SK-N-SH (cell line): ENCODE data around the gene TP53I3. TPM values are rescaled to one million over a fixed set of nuclear protein-coding genes. Genes with fewer than 3 reads are reported as not detected.
A peak's percentile ranks its signal among the peaks of the same experiment; 100 is the strongest.

ENCODE experiments used
- CTCF ChIA-PET: fragments of 300-600, 350-600 bp; formaldehyde crosslinking; extraction: SDS; loops from one replicate; lab custom pipeline; 2021; lab: Yijun Ruan, JAX
- POLR2A ChIA-PET: fragments of 350-600 bp; sonication (Branson Sonifier 250); formaldehyde crosslinking; extraction: SDS; loops from one replicate; lab custom pipeline; 2020; ENCODE audit warnings: antibody characterized with exemption, inconsistent platforms; lab: Yijun Ruan, JAX
- DNase-seq: peaks from one replicate; pipeline ENCODE4 v3.0.0; 2012
- H2AFZ ChIP-seq: fragments of 200-600 bp; sonication (generic); 2 replicates; pipeline ENCODE4 v1.8.1; 2016; ENCODE audit warnings: antibody characterized with exemption, mild to moderate bottlenecking, low read depth
- H3F3A ChIP-seq: fragments of 200-600 bp; sonication (generic); replicated peaks from 2 replicates; pipeline ENCODE3; 2016; ENCODE audit warnings: antibody characterized with exemption, mild to moderate bottlenecking; ENCODE audit not compliant: insufficient read depth
- H3K27ac ChIP-seq, 2 experiments: fragments of 200-500 bp in 1 of 2; fragments of 200-600 bp in 1 of 2; sonication (Bioruptor generic) in 1 of 2; sonication (generic), shearing (Covaris generic) in 1 of 2; 2 replicates each; pipeline versions ENCODE4 v1.5.1 to v1.6.1; 2014 to 2016; ENCODE audit warnings: low read depth in 2 of 2, inconsistent platforms in 1 of 2, low read length in 1 of 2, mild to moderate bottlenecking in 1 of 2, mixed read lengths in 1 of 2
- H3K27me3 ChIP-seq: fragments of 200-600 bp; sonication (generic), shearing (Covaris generic); 2 replicates; pipeline ENCODE4 v1.6.1; 2016; ENCODE audit warnings: mixed run types; ENCODE audit not compliant: insufficient read depth
- H3K36me3 ChIP-seq, 2 experiments: fragments of 200-500 bp in 1 of 2; fragments of 200-600 bp in 1 of 2; sonication (Bioruptor generic) in 1 of 2; sonication (generic) in 1 of 2; replicated peaks in 1 of 2; 2 replicates each; pipeline versions ENCODE3 to v1.5.1; 2014 to 2016; ENCODE audit warnings: low read length in 1 of 2, mild to moderate bottlenecking in 1 of 2; ENCODE audit not compliant: insufficient read depth in 2 of 2, control insufficient read depth in 1 of 2
- H3K4me1 ChIP-seq, 2 experiments: fragments of 200-500 bp in 1 of 2; fragments of 200-600 bp in 1 of 2; sonication (Bioruptor generic) in 1 of 2; sonication (generic), shearing (Covaris generic) in 1 of 2; 2 replicates each; pipeline versions ENCODE4 v1.5.1 to v1.6.1; 2014 to 2016; ENCODE audit warnings: low read depth in 1 of 2, low read length in 1 of 2, mixed run types in 1 of 2; ENCODE audit not compliant: insufficient read depth in 2 of 2, control insufficient read depth in 1 of 2
- H3K4me2 ChIP-seq: fragments of 200-600 bp; sonication (generic), shearing (Covaris generic); 2 replicates; pipeline ENCODE4 v1.6.1; 2017; ENCODE audit warnings: mixed run types
- H3K4me3 ChIP-seq, 2 experiments: fragments of 200-500 bp in 1 of 2; fragments of 200-600 bp in 1 of 2; sonication (Bioruptor generic) in 1 of 2; sonication (generic), shearing (Covaris generic) in 1 of 2; 2 replicates each; pipeline versions ENCODE4 v1.5.1 to v1.8.1; 2014 to 2016; ENCODE audit warnings: low read depth in 2 of 2, inconsistent platforms in 1 of 2, low read length in 1 of 2, mild to moderate bottlenecking in 1 of 2, mixed read lengths in 1 of 2, moderate library complexity in 1 of 2
- H3K79me2 ChIP-seq: fragments of 200-600 bp; sonication (generic); 2 replicates; pipeline ENCODE4 v1.8.1; 2017; ENCODE audit warnings: mild to moderate bottlenecking; ENCODE audit not compliant: insufficient read depth
- H3K9ac ChIP-seq: fragments of 200-600 bp; sonication (generic); 2 replicates; pipeline ENCODE4 v1.6.1; 2017; ENCODE audit warnings: mixed run types
- H3K9me2 ChIP-seq: fragments of 200-600 bp; sonication (generic); 2 replicates; pipeline ENCODE4 v1.6.1; 2017; ENCODE audit warnings: mixed run types
- H3K9me3 ChIP-seq: fragments of 200-600 bp; sonication (generic); 2 replicates; pipeline ENCODE4 v1.6.1; 2017; ENCODE audit warnings: mixed run types, mild to moderate bottlenecking, moderate library complexity
- H4K20me1 ChIP-seq: fragments of 200-600 bp; sonication (generic); 2 replicates; pipeline ENCODE4 v1.6.1; 2017; ENCODE audit warnings: mild to moderate bottlenecking, mixed run types; ENCODE audit not compliant: insufficient read depth
- ELF1 ChIP-seq: IDR thresholded peaks from 2 replicates; pipeline ENCODE4 v1.4.0; 2012
- EP300 ChIP-seq, 2 experiments: IDR thresholded peaks; 2 replicates each; pipeline versions ENCODE4 v1.4.0 to v1.6.1; 2012; ENCODE audit warnings: borderline replicate concordance in 1 of 2, low read depth in 1 of 2, low read length in 1 of 2
- EZH2phosphoT487 ChIP-seq: fragments of 200-600 bp; sonication (generic); IDR thresholded peaks from 2 replicates; pipeline ENCODE4 v1.6.1; 2017; ENCODE audit warnings: low read depth, mixed run types, mild to moderate bottlenecking, antibody characterized with exemption, moderate library complexity, borderline replicate concordance
- FOSL2 ChIP-seq: IDR thresholded peaks from 2 replicates; pipeline ENCODE4 v1.4.0; 2012; ENCODE audit warnings: low read depth, mild to moderate bottlenecking, moderate library complexity, borderline replicate concordance
- GATA2 ChIP-seq: sonication (generic); formaldehyde crosslinking; IDR thresholded peaks from 2 replicates; pipeline ENCODE4 v1.5.0; 2020; ENCODE audit warnings: mild to moderate bottlenecking, missing genetic modification reagents
- IRF3 ChIP-seq: fragments of 150-350 bp; IDR thresholded peaks from 2 replicates; pipeline ENCODE4 v1.6.1; 2016; ENCODE audit warnings: mild to moderate bottlenecking, low read depth, low read length
- JUND ChIP-seq: IDR thresholded peaks from 2 replicates; pipeline ENCODE4 v1.4.0; 2012
- MEF2A ChIP-seq: IDR thresholded peaks from 2 replicates; pipeline ENCODE4 v1.4.0; 2012; ENCODE audit warnings: low read depth, borderline replicate concordance
- MXI1 ChIP-seq: IDR thresholded peaks from 2 replicates; pipeline ENCODE4 v1.6.1; 2012; ENCODE audit warnings: mild to moderate bottlenecking, low read depth, low read length, improper control_type of control experiment
- NRF1 ChIP-seq: IDR thresholded peaks from 2 replicates; pipeline ENCODE4 v1.6.1; 2012; ENCODE audit warnings: low read depth, mild to moderate bottlenecking, low read length
- POLR2AphosphoS5 ChIP-seq: IDR thresholded peaks from 2 replicates; pipeline ENCODE4 v1.6.1; 2012; ENCODE audit warnings: low read depth, low read length
- RAD21 ChIP-seq: IDR thresholded peaks from 2 replicates; pipeline ENCODE4 v1.6.1; 2012; ENCODE audit warnings: mild to moderate bottlenecking, low read length
- RFX5 ChIP-seq: IDR thresholded peaks from 2 replicates; pipeline ENCODE4 v1.6.1; 2012; ENCODE audit warnings: mild to moderate bottlenecking, improper control_type of control experiment, low read length
- RXRA ChIP-seq: IDR thresholded peaks from 2 replicates; pipeline ENCODE4 v1.4.0; 2012; ENCODE audit warnings: low read depth, mild to moderate bottlenecking, borderline replicate concordance
- SMC3 ChIP-seq: IDR thresholded peaks from 2 replicates; pipeline ENCODE4 v1.6.1; 2012; ENCODE audit warnings: low read depth, low read length, improper control_type of control experiment
- TAF1 ChIP-seq: IDR thresholded peaks from 2 replicates; pipeline ENCODE4 v1.6.1; 2012; ENCODE audit warnings: low read depth, mild to moderate bottlenecking, low read length, moderate library complexity, borderline replicate concordance
- TCF12 ChIP-seq: IDR thresholded peaks from 2 replicates; pipeline ENCODE4 v1.4.0; 2012
- TEAD4 ChIP-seq: IDR thresholded peaks from 2 replicates; pipeline ENCODE4 v1.4.0; 2012; ENCODE audit warnings: mild to moderate bottlenecking, borderline replicate concordance; ENCODE audit not compliant: insufficient read depth
- USF1 ChIP-seq: IDR thresholded peaks from 2 replicates; pipeline ENCODE4 v1.4.0; 2012; ENCODE audit warnings: low read depth, borderline replicate concordance
- WGBS: methylation state at CpG from one replicate; pipeline ENCODE4 v1.1.6; 2017; ENCODE audit warnings: low lambda C conversion rate; 5-methylcytosine and 5-hydroxymethylcytosine counted together
- polyA plus RNA-seq, 3 experiments: library from polyadenylated mRNA; depleted of rRNA; stranded (reverse); fragments of >200 nt; gene quantifications; 2 replicates each; pipeline ENCODE4 v1.2.3, GENCODE V29; 2012
- TF ChIP-seq, protein P1 (sequence below): fragments of 150-350 bp; IDR thresholded peaks from 2 replicates; pipeline ENCODE4 v1.6.1; 2017; ENCODE audit warnings: antibody characterized with exemption, low read length, low read depth, borderline replicate concordance

The TP53I3 gene
- polyA plus RNA-seq, 1 of the 3 experiments (the other 2 are of a cell fraction), result 110 TPM

GRCh38 chr2:24075259-24075658, 9.4 kb downstream of the TP53I3 start:
- TF ChIP-seq MXI1, result no peak
- no peak for TF ChIP-seq RFX5
- H3K27ac ChIP-seq, result peak overlapping the region in 1 of 2 experiments; percentile 79; a peak in 2 of 4 replicates
- DNase-seq, result no peak
- 49% methylated on average over 5 of the region's 5 CpGs for WGBS
- peaks cover 27% of the 10 kb centered on the region for H3F3A ChIP-seq
- H3K9ac ChIP-seq, result peak overlapping the region; percentile 76
- no peaks in the 10 kb centered on the region for H4K20me1 ChIP-seq
- ChIA-PET POLR2A (no interaction called here), CTCF (interaction anchor here (1.6 to 5.6 kb wide), 2 partner anchors 8 to 149 kb away, joined by 4 to 34 read pairs; partner anchors contain the start of gene ATAD2B)
- H3K4me1 ChIP-seq, result peaks cover 7% of the 10 kb centered on the region in 2 experiments; a peak in 2 of 4 replicates
- peaks cover 57% of the 10 kb centered on the region for H3K79me2 ChIP-seq
- no peaks in the 10 kb centered on the region for H3K27me3 ChIP-seq
- H3K4me2 ChIP-seq, result peak overlapping the region; percentile 85
- H3K9me3 ChIP-seq, result no peaks in the 10 kb centered on the region
- no peaks in the 10 kb centered on the region for H3K9me2 ChIP-seq
- H2AFZ ChIP-seq, result 0 out of 2 replicates have a peak overlapping the region, but pooled peaks have one; percentile 67
- peaks cover 34 to 44% of the 10 kb centered on the region in 2 experiments for H3K36me3 ChIP-seq
- H3K4me3 ChIP-seq, result peak overlapping the region; percentile 82

GRCh38 chr2:24073816-24074215, 10.8 kb downstream of the TP53I3 start:
- no peak overlapping the region for H3K9ac ChIP-seq
- H4K20me1 ChIP-seq, result no peaks in the 10 kb centered on the region
- no peaks in the 10 kb centered on the region for H3K9me2 ChIP-seq
- CTCF ChIA-PET, result interaction anchor here (0.8 to 3.0 kb wide), 7 partner anchors 10 to 249 kb away, joined by 3 to 9 read pairs (median 4); partner anchors contain the start of genes ATAD2B and TP53I3
- no peak for TF ChIP-seq USF1
- TF ChIP-seq NRF1, result no peak
- no peak for TF ChIP-seq TAF1
- TF ChIP-seq RAD21, result no peak
- no peak overlapping the region for H2AFZ ChIP-seq
- POLR2A ChIA-PET, result interaction anchor here (1.0 to 1.1 kb wide), 2 partner anchors 10 to 37 kb away, joined by 3 to 6 read pairs; partner anchors contain the start of gene TP53I3
- no peak overlapping the region for H3K4me3 ChIP-seq
- no peak overlapping the region for H3K27ac ChIP-seq
- peaks cover 37 to 45% of the 10 kb centered on the region in 2 experiments for H3K36me3 ChIP-seq
- peaks cover 60% of the 10 kb centered on the region for H3K79me2 ChIP-seq
- no peaks in the 10 kb centered on the region for H3K9me3 ChIP-seq
- no peak overlapping the region for H3K4me2 ChIP-seq
- DNase-seq, result no peak
- H3F3A ChIP-seq, result peaks cover 24% of the 10 kb centered on the region
- H3K4me1 ChIP-seq, result peaks cover 7% of the 10 kb centered on the region in 2 experiments; a peak in 2 of 4 replicates
- 90% methylated on average over 6 of the region's 6 CpGs for WGBS
- no peaks in the 10 kb centered on the region for H3K27me3 ChIP-seq

- Histone ChIP-seq H3K36me3 (peaks cover 47 to 56% of the 10 kb centered on the region in 2 experiments), H3K27me3 (no peaks in the 10 kb centered on the region), H3K79me2 (peaks cover 60% of the 10 kb centered on the region), H3K4me2 (no peak overlapping the region), H2AFZ (no peak overlapping the region), H3K9me3 (no peaks in the 10 kb centered on the region), H3K9ac (no peak overlapping the region), H3K27ac (no peak overlapping the region), H3F3A (peaks cover 19% of the 10 kb centered on the region), H3K9me2 (no peaks in the 10 kb centered on the region), H4K20me1 (no peaks in the 10 kb centered on the region), H3K4me3 (no peak overlapping the region), H3K4me1 (peaks cover 2 to 7% of the 10 kb centered on the region in 2 experiments; a peak in 2 of 4 replicates)
- no peak for DNase-seq
- ChIA-PET CTCF (interaction anchor here (0.9 to 3.0 kb wide), 3 partner anchors 8 to 145 kb away, joined by 4 to 9 read pairs (median 6); partner anchors contain the start of gene ATAD2B), POLR2A (interaction anchor here (0.6 to 0.7 kb wide), 2 partner anchors 13 to 133 kb away, joined by 3 to 4 read pairs; no protein-coding TSS in a partner anchor)
- TF ChIP-seq RFX5 (no peak), EZH2phosphoT487 (no peak), POLR2AphosphoS5 (no peak), GATA2 (no peak), FOSL2 (no peak), TEAD4 (no peak), SMC3 (no peak), RXRA (no peak), JUND (no peak), TCF12 (no peak), EP300 (IDR thresholded peaks at IDR 0.05; ENCODE audit: borderline replicate concordance in 1 of 2, low read depth in 1 of 2, low read length in 1 of 2) (no peak), TAF1 (no peak), MEF2A (no peak), IRF3 (no peak), ELF1 (no peak)
- TF ChIP-seq, protein P1, sequence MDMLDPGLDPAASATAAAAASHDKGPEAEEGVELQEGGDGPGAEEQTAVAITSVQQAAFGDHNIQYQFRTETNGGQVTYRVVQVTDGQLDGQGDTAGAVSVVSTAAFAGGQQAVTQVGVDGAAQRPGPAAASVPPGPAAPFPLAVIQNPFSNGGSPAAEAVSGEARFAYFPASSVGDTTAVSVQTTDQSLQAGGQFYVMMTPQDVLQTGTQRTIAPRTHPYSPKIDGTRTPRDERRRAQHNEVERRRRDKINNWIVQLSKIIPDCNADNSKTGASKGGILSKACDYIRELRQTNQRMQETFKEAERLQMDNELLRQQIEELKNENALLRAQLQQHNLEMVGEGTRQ, result no peak
- 87% methylated on average over 4 of the region's 4 CpGs for WGBS
These were observed 12.4 kb downstream of the TP53I3 start for GRCh38 chr2:24072259-24072658.
